Urinary bladder (tissue), 4 donors: Measurements from ENCODE around the gene C11orf91. TPM values are rescaled to one million over a fixed set of nuclear protein-coding genes. Genes with fewer than 3 reads are reported as not detected.

ENCODE experiments used
- DNase-seq: peaks from one replicate; pipeline ENCODE4 v3.0.0-alpha.2; 2015; ENCODE audit errors: extremely low spot score
- H3K27ac ChIP-seq: one replicate; pipeline ENCODE4 v1.5.1; 2013; ENCODE audit warnings: low read depth, mild to moderate bottlenecking, moderate library complexity
- H3K36me3 ChIP-seq: one replicate; pipeline ENCODE4 v1.6.1; 2013; ENCODE audit warnings: mild to moderate bottlenecking, moderate library complexity; ENCODE audit not compliant: insufficient read depth
- H3K4me1 ChIP-seq: one replicate; pipeline ENCODE4 v1.6.1; 2013; ENCODE audit warnings: mild to moderate bottlenecking, moderate library complexity; ENCODE audit not compliant: insufficient read depth
- H3K4me3 ChIP-seq: one replicate; pipeline ENCODE4 v1.5.1; 2013; ENCODE audit warnings: low read depth, low read length
- WGBS: extraction: QIAGEN DNeasy Blood & Tissue Kit; methylation state at CpG from one replicate; pipeline ENCODE4 v1.1.7; 2013; 5-methylcytosine and 5-hydroxymethylcytosine counted together
- polyA plus RNA-seq: library from polyadenylated mRNA; stranded (reverse); fragments of 200-250 nt; gene quantifications from one replicate; pipeline ENCODE4 v1.2.3, GENCODE V29; 2013
- total RNA-seq: library from RNA; depleted of rRNA; stranded (reverse); fragments of >200 nt; gene quantifications from one replicate; pipeline ENCODE4 v1.2.3, GENCODE V29; 2014
- donor health status: healthy with polysubstance abuse.
- donor health status: healthy.

Gene C11orf91
- total and polyA plus RNA-seq, 2 donors, result not detected

GRCh38 chr11:33698921-33699320, 1.7 kb downstream of the C11orf91 start:
- no peak for DNase-seq
- H3K4me1 ChIP-seq, result no peaks in the 10 kb centered on the region
- H3K27ac ChIP-seq, result no peak overlapping the region
- no peaks in the 10 kb centered on the region for H3K36me3 ChIP-seq
- H3K4me3 ChIP-seq, result no peak overlapping the region
- 87% methylated on average over 5 of the region's 5 CpGs for WGBS

- H3K4me1 ChIP-seq, result no peaks in the 10 kb centered on the region
- 74% methylated on average over 3 of the region's 3 CpGs for WGBS
- DNase-seq, result no peak
- no peak overlapping the region for H3K4me3 ChIP-seq
- no peak overlapping the region for H3K27ac ChIP-seq
- no peaks in the 10 kb centered on the region for H3K36me3 ChIP-seq
Observed at GRCh38 chr11:33697997-33698396, 2.6 kb downstream of the C11orf91 start.

GRCh38 chr11:33696931-33697638, 3.5 kb downstream of the C11orf91 start:
- no peaks in the 10 kb centered on the region for H3K4me1 ChIP-seq
- H3K4me3 ChIP-seq, result no peak overlapping the region
- WGBS, result 86% methylated on average over 6 of the region's 6 CpGs
- no peak for DNase-seq
- H3K36me3 ChIP-seq, result no peaks in the 10 kb centered on the region
- H3K27ac ChIP-seq, result no peak overlapping the region

- H3K36me3 ChIP-seq, result no peaks in the 10 kb centered on the region
- no peak overlapping the region for H3K27ac ChIP-seq
- H3K4me1 ChIP-seq, result no peaks in the 10 kb centered on the region
- WGBS, result 82% methylated on average over 5 of the region's 5 CpGs
- no peak overlapping the region for H3K4me3 ChIP-seq
- no peak for DNase-seq
Observed at GRCh38 chr11:33696411-33696810, 4.2 kb downstream of the C11orf91 start.

GRCh38 chr11:33695051-33695566, 5.5 kb downstream of the C11orf91 start:
- Histone ChIP-seq H3K4me1 (no peaks in the 10 kb centered on the region), H3K36me3 (no peaks in the 10 kb centered on the region), H3K4me3 (no peak overlapping the region), H3K27ac (no peak overlapping the region)
- 89% methylated on average over 4 of the region's 4 CpGs for WGBS
- DNase-seq, result no peak

- Histone ChIP-seq H3K4me1 (no peaks in the 10 kb centered on the region), H3K4me3 (no peak overlapping the region), H3K27ac (no peak overlapping the region), H3K36me3 (no peaks in the 10 kb centered on the region)
- WGBS, result 84% methylated on average over 4 of the region's 4 CpGs
- no peak for DNase-seq
Observed at GRCh38 chr11:33694346-33695050, 6.1 kb downstream of the C11orf91 start.

- Histone ChIP-seq H3K4me3 (no peak overlapping the region), H3K36me3 (no peaks in the 10 kb centered on the region), H3K27ac (peak overlapping the region; percentile 13), H3K4me1 (no peaks in the 10 kb centered on the region)
- 47% methylated on average over 5 of the region's 5 CpGs for WGBS
- no peak for DNase-seq
Observed at GRCh38 chr11:33692541-33692940, 8.1 kb downstream of the C11orf91 start.

- Histone ChIP-seq H3K27ac (peak overlapping the region; percentile 89), H3K36me3 (no peaks in the 10 kb centered on the region), H3K4me1 (no peaks in the 10 kb centered on the region), H3K4me3 (no peak overlapping the region)
- DNase-seq, result peak; percentile 90
- WGBS, result 12% methylated on average over 9 of the region's 9 CpGs
Observed at GRCh38 chr11:33692013-33692504, 8.6 kb downstream of the C11orf91 start.

- Histone ChIP-seq H3K4me3 (no peak overlapping the region), H3K36me3 (no peaks in the 10 kb centered on the region), H3K4me1 (no peaks in the 10 kb centered on the region), H3K27ac (peak overlapping the region; percentile 89)
- WGBS, result 78% methylated on average over 6 of the region's 6 CpGs
- DNase-seq, result no peak
Observed at GRCh38 chr11:33691066-33691864, 9.4 kb downstream of the C11orf91 start.

DNA sequence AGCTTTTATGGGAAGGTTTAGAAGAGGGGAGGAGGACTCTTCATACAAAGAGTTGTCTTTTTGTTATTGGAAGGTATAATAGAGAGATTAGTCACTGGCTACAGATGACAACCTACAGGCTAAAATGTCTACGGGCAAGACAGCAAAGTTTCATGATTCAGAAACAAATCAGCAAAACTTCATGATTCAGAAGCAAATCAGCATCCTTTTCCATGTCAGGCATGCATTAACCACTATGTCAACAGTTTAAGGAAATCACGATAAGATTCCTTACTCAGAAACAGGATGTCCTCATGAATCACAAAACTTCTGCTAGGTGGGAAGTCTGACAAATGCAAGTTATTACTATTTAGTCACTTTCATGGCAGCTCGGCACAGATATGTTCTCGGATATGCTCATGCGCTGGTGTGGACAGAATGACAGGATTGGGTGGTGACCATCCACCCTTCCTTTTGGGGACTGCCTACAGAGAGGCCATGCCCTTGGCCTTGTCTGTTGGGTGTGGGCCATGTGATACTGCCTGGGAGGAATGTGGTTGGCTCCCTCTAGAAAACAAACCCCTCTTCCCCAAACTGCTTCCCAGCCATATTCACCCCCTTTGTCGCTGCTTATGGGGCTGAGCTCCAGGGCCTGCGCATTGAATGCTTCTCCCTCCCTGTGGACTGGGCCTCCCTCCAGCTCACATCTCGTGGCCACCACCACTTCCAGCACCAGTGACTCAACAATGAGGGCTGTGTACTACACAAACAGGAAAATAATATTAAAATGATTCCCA, 10.1 kb downstream of the C11orf91 start:
- WGBS, result 43% methylated on average over 8 of the region's 8 CpGs
- Histone ChIP-seq H3K4me1 (no peaks in the 10 kb centered on the region), H3K4me3 (no peak overlapping the region)

GRCh38 chr11:33689501-33689900, 11.1 kb downstream of the C11orf91 start:
- 86% methylated on average over 8 of the region's 8 CpGs for WGBS
- H3K4me3 ChIP-seq, result no peak overlapping the region
- DNase-seq, result no peak
- no peak overlapping the region for H3K27ac ChIP-seq
- no peaks in the 10 kb centered on the region for H3K4me1 ChIP-seq
- no peaks in the 10 kb centered on the region for H3K36me3 ChIP-seq

More for the DNA sequence above, 10.1 kb downstream of the C11orf91 start:
- Histone ChIP-seq H3K36me3 (no peaks in the 10 kb centered on the region), H3K27ac (peak overlapping the region; percentile 89)
- no peak for DNase-seq

- no peak for DNase-seq
- H3K27ac ChIP-seq, result no peak overlapping the region
- no peaks in the 10 kb centered on the region for H3K4me1 ChIP-seq
- WGBS, result 84% methylated on average over 4 of the region's 4 CpGs
- no peaks in the 10 kb centered on the region for H3K36me3 ChIP-seq
- H3K4me3 ChIP-seq, result no peak overlapping the region
Observed at GRCh38 chr11:33689085-33689484, 11.5 kb downstream of the C11orf91 start.
